Uterus (tissue), 4 donors: Measurements from ENCODE around the gene HIVEP3. TPM values are rescaled to one million over a fixed set of nuclear protein-coding genes. Genes with fewer than 3 reads are reported as not detected.

Experiments
- DNase-seq, 2 donors: peaks; one replicate each; pipeline ENCODE4 v3.0.0-alpha.2; 2019 to 2020
- H3K27ac ChIP-seq, 2 donors: fragments of 200-600 bp; sonication (generic); 1 replicate in 1 of 2; 2 replicates in 1 of 2; pipeline ENCODE4 v1.5.1; 2016 to 2018
- H3K27me3 ChIP-seq, 2 donors: fragments of 200-600 bp; sonication (generic); one replicate each; pipeline ENCODE4 v1.5.1; 2018 to 2019; ENCODE audit warnings: control low read depth in 1 of 2
- H3K36me3 ChIP-seq, 2 donors: fragments of 200-600 bp; sonication (generic); one replicate each; pipeline ENCODE4 v1.5.1; 2019; ENCODE audit warnings: control low read depth in 1 of 2
- H3K4me1 ChIP-seq, 2 donors: fragments of 200-600 bp; sonication (generic); one replicate each; pipeline ENCODE4 v1.5.1; 2018 to 2019; ENCODE audit warnings: control low read depth in 1 of 2
- H3K4me3 ChIP-seq, 2 donors: fragments of 200-600 bp; sonication (generic); 1 replicate in 1 of 2; 2 replicates in 1 of 2; pipeline ENCODE4 v1.5.1; 2018 to 2019; ENCODE audit warnings: mild to moderate bottlenecking in 1 of 2
- H3K9me3 ChIP-seq, 2 donors: fragments of 200-600 bp; sonication (generic); one replicate each; pipeline ENCODE4 v1.5.1; 2019; ENCODE audit warnings: control low read depth in 1 of 2
- POLR2A ChIP-seq, 2 donors: fragments of 450-650 bp; IDR thresholded peaks; one replicate each; pipeline ENCODE4 v1.6.1; 2016; ENCODE audit warnings: antibody characterized with exemption in 2 of 2, mild to moderate bottlenecking in 1 of 2, moderate library complexity in 1 of 2
- intact Hi-C: fragments of 100-400 bp; cut with DNase I; formaldehyde crosslinking; loops from one replicate; pipeline ENCODE4 v1.15.1; 2023; ENCODE audit warnings: low total_unique reads
- total RNA-seq, 4 donors: library from RNA; depleted of rRNA in 3 of 4; stranded (reverse); fragments of >200 nt in 3 of 4; gene quantifications; one replicate each; pipeline versions ENCODE4 v1.1.0 to v1.2.4, GENCODE V29; 2014 to 2023
- TF ChIP-seq, protein P1 (sequence below), 4 experiments: fragments of 200-600 bp in 2 of 4; fragments of 450-650 bp in 2 of 4; sonication (generic) in 2 of 4; IDR thresholded peaks; one replicate each; pipeline ENCODE4 v1.5.1; 2016 to 2019; ENCODE audit warnings: antibody characterized with exemption in 4 of 4, mild to moderate bottlenecking in 2 of 4, moderate library complexity in 1 of 4
- donor health status: DM: yes; HTN: yes; CAD: no.

The HIVEP3 gene
- total RNA-seq, 4 donors from 2014 or later: 0.51 to 7.6 (median 2.9) TPM

DNA sequence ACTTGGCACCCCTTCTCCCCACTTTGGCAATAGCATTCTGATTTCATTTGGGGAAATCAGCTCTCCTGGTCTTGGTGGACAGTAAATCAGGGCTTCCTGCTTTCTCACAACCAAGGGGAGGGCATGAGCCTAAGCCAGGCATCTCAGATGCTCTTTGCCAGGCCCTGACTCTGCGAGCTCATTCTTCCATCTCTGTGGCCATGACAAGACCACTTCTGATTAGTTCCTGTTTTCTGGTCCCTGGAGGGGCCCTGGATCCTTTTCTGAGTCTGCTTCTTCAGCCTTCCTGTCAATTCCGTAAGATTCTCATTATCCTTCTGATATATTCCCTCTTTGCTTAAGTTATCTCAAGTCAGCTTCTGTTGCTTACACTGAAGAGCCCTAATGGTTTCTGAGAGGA is 210.4 kb downstream of the HIVEP3 start:
- no peak for DNase-seq
- no peaks in the 10 kb centered on the region for H3K36me3 ChIP-seq
- no peaks in the 10 kb centered on the region for H3K4me1 ChIP-seq

DNA sequence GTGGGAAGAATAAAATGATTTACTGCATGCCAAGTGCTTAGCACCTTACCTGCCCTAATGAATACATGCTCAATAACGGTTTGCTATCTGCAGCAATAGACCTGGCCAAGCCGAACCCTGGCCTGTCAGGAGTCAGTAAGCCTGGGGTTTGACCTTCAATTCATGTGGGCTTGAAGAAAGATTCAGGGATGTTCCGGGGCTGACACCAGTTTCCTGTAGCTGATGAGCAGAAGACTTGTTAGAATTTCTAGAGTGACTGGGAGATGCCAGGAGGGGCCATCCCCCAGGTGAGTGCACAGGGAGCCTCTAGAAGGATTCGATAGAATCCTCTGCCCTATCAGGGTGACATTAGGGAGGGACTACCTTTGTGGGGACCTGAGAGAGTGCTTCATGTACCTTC is 210.9 kb downstream of the HIVEP3 start:
- Histone ChIP-seq H3K9me3 (no peaks in the 10 kb centered on the region), H3K36me3 (no peaks in the 10 kb centered on the region), H3K4me3 (no peak overlapping the region), H3K27ac (no peak overlapping the region), H3K27me3 (no peaks in the 10 kb centered on the region), H3K4me1 (no peaks in the 10 kb centered on the region)
- TF ChIP-seq, protein P1, sequence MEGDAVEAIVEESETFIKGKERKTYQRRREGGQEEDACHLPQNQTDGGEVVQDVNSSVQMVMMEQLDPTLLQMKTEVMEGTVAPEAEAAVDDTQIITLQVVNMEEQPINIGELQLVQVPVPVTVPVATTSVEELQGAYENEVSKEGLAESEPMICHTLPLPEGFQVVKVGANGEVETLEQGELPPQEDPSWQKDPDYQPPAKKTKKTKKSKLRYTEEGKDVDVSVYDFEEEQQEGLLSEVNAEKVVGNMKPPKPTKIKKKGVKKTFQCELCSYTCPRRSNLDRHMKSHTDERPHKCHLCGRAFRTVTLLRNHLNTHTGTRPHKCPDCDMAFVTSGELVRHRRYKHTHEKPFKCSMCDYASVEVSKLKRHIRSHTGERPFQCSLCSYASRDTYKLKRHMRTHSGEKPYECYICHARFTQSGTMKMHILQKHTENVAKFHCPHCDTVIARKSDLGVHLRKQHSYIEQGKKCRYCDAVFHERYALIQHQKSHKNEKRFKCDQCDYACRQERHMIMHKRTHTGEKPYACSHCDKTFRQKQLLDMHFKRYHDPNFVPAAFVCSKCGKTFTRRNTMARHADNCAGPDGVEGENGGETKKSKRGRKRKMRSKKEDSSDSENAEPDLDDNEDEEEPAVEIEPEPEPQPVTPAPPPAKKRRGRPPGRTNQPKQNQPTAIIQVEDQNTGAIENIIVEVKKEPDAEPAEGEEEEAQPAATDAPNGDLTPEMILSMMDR (IDR thresholded peaks at IDR 0.05): no peak
- TF ChIP-seq POLR2A (IDR thresholded peaks at IDR 0.05): no peak
- no peak for DNase-seq
- intact Hi-C loops: no loop called here

More for the DNA sequence above, 210.4 kb downstream of the HIVEP3 start:
- no peaks in the 10 kb centered on the region for H3K27me3 ChIP-seq
- no peak overlapping the region for H3K27ac ChIP-seq
- no peak overlapping the region for H3K4me3 ChIP-seq
- TF ChIP-seq, protein P1 (IDR thresholded peaks at IDR 0.05): no peak
- no peak for TF ChIP-seq POLR2A (IDR thresholded peaks at IDR 0.05)
- intact Hi-C loops: no loop called here
- H3K9me3 ChIP-seq: no peaks in the 10 kb centered on the region

DNA sequence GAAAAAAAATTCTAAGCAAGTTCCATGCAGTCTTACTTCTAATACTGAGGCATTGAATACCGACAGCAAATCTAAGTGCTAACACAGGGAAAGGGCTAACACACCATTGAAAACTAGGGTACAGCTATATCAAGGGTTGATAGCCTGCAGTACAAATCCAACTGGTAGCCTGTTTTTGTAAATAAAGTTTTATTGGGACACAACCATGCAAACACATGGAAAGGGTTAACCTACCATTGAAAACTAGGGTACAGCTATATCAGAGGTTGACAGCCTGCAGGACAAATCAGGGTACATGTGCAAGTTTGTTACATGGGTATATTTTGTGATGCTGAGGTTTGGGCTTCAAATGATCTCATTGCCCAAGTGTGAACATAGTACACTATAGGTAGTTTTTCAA is 212.9 kb downstream of the HIVEP3 start:
- no peaks in the 10 kb centered on the region for H3K9me3 ChIP-seq
- H3K4me1 ChIP-seq: no peaks in the 10 kb centered on the region
- H3K36me3 ChIP-seq: no peaks in the 10 kb centered on the region
- TF ChIP-seq, protein P1 (IDR thresholded peaks at IDR 0.05): no peak
- no peak for TF ChIP-seq POLR2A (IDR thresholded peaks at IDR 0.05)
- intact Hi-C loops: no loop called here
- H3K4me3 ChIP-seq: no peak overlapping the region
- no peaks in the 10 kb centered on the region for H3K27me3 ChIP-seq
- no peak overlapping the region for H3K27ac ChIP-seq
- no peak for DNase-seq

DNA sequence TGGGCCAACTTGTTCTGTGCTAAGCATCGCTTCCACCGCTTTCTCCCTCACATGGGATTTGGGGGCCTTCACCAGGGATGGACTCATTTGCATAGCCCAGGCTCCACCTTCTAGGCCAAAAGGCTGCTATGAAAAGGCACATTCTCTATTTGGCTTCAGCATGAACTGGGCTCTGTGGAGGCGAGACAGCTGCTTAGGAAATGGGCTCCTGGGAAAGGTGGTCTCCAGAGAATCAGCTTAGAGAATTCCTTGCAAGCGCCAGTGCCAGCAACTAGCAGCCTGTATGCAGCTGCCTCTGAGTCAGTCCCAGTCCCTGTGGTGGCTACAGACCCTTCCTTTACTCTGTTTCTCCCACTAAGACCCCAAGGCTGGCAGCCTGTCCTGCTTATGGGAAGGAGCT is 214.5 kb downstream of the HIVEP3 start:
- Histone ChIP-seq H3K9me3 (no peaks in the 10 kb centered on the region), H3K27me3 (no peaks in the 10 kb centered on the region), H3K27ac (no peak overlapping the region), H3K4me1 (no peaks in the 10 kb centered on the region), H3K4me3 (no peak overlapping the region), H3K36me3 (no peaks in the 10 kb centered on the region)
- no peak for TF ChIP-seq POLR2A (IDR thresholded peaks at IDR 0.05)
- TF ChIP-seq, protein P1 (IDR thresholded peaks at IDR 0.05): no peak
- intact Hi-C loops: no loop called here
- DNase-seq: no peak

DNA sequence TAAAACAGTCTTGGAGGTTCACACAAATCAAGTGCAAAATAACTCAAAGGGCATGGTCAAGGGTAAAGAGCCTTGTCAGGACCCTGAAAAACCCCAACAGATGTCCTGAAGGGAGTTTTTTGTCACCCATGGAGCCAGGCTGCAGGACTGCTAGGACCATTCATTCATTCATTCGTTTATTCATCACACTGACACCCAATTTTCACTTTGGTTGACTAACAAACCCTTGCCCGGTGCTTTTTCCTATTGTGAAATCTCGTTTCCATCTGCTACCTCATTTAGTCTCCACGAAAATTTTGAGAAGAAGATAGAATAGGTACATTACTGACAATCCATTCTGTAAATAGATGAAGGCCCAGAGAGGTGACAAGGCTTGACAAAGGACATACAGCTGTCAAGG is 216.0 kb downstream of the HIVEP3 start:
- no peak overlapping the region for H3K27ac ChIP-seq
- H3K4me3 ChIP-seq: no peak overlapping the region
- no peaks in the 10 kb centered on the region for H3K9me3 ChIP-seq
- H3K27me3 ChIP-seq: no peaks in the 10 kb centered on the region
- H3K4me1 ChIP-seq: no peaks in the 10 kb centered on the region
- no peaks in the 10 kb centered on the region for H3K36me3 ChIP-seq
- no peak for DNase-seq
- intact Hi-C loops: no loop called here
- no peak for TF ChIP-seq POLR2A (IDR thresholded peaks at IDR 0.05)
- TF ChIP-seq, protein P1 (IDR thresholded peaks at IDR 0.05): no peak
